ENCODE data around the gene NAMPT. TPM values are rescaled to one million over a fixed set of nuclear protein-coding genes. Genes with fewer than 3 reads are reported as not detected.

Gene NAMPT
- total RNA-seq, 1 experiment from 2014 or later = 79.1 TPM

DNA sequence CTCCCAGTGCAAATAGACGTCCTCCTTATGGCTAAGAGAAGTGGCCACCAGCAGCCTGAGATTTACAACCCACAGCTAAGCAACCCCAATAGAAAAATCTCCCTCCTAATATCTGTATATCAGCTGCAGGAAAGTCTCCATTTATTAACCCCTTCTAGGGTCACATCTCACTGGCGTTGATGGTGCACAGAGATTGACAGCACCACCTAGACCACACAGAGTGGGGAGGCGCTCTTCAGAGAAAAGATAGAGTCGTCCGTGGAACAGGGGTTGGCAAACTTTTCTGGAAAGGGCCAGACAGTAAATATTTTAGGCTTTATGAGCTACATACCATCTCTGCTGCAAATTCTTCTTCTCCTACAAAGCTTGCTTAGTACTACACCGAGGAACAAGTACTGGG, 60.0 kb downstream of the NAMPT start:
- Histone ChIP-seq H3K9me3 (no peaks in the 10 kb centered on the region), H3K27me3 (replicated peaks; ENCODE audit: control insufficient read depth, insufficient read depth, low read length) (no peaks in the 10 kb centered on the region), H3K4me1 (no peaks in the 10 kb centered on the region), H3K36me3 (ENCODE audit: control insufficient read depth, insufficient read depth, low read length) (no peaks in the 10 kb centered on the region), H3K4me3 (ENCODE audit: low read depth, low read length) (no peak overlapping the region)
- TF ChIP-seq, protein P1, sequence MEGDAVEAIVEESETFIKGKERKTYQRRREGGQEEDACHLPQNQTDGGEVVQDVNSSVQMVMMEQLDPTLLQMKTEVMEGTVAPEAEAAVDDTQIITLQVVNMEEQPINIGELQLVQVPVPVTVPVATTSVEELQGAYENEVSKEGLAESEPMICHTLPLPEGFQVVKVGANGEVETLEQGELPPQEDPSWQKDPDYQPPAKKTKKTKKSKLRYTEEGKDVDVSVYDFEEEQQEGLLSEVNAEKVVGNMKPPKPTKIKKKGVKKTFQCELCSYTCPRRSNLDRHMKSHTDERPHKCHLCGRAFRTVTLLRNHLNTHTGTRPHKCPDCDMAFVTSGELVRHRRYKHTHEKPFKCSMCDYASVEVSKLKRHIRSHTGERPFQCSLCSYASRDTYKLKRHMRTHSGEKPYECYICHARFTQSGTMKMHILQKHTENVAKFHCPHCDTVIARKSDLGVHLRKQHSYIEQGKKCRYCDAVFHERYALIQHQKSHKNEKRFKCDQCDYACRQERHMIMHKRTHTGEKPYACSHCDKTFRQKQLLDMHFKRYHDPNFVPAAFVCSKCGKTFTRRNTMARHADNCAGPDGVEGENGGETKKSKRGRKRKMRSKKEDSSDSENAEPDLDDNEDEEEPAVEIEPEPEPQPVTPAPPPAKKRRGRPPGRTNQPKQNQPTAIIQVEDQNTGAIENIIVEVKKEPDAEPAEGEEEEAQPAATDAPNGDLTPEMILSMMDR (IDR thresholded peaks at IDR 0.05; ENCODE audit: insufficient read depth in 1 of 2, low read depth in 1 of 2, low read length in 1 of 2, severe bottlenecking in 1 of 2, unreplicated experiment in 1 of 2) = no peak
- H3K4me1 Mint-ChIP-seq (ENCODE audit: low read depth, unreplicated experiment) = no peaks in the 10 kb centered on the region
- no peaks in the 10 kb centered on the region for H3K9me3 Mint-ChIP-seq (ENCODE audit: unreplicated experiment)
- peaks cover 3% of the 10 kb centered on the region for H3K27me3 Mint-ChIP-seq (ENCODE audit: insufficient read depth, unreplicated experiment)
- H3K27ac Mint-ChIP-seq (ENCODE audit: unreplicated experiment) = no peak overlapping the region
- no peak for DNase-seq
- POLR2A ChIA-PET = no interaction called here
- no TSS peak for BruUV-seq (replicated peaks)
- no peaks in the 10 kb centered on the region for H3K36me3 Mint-ChIP-seq (ENCODE audit: insufficient read depth, unreplicated experiment)
- intact Hi-C loops (cut with micrococcal nuclease; ENCODE audit: unreplicated experiment) = no loop called here
- H3K4me3 Mint-ChIP-seq (ENCODE audit: unreplicated experiment) = no peak overlapping the region
- CTCF ChIA-PET = no interaction called here

DNA sequence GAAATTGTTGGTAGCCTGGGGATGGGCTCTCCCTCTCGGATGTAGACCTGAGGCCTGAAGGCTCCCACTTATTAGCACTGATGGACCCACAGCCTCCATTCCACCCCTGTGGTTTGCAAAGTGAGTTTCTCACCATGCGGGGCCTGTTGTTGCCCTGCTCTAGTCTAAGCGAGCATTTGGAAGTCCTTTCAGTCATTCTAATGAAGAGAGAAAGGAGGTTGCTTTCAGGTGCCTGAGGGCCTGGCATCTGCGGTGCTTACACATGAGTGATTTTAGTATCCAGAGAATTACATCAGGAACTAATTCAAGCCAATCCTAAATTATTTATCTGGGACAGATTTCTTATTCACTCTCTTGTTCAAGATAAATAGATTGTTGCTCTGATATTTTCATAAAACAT, 61.6 kb downstream of the NAMPT start:
- H3K27ac Mint-ChIP-seq (ENCODE audit: unreplicated experiment) = no peak overlapping the region
- H3K36me3 Mint-ChIP-seq (ENCODE audit: insufficient read depth, unreplicated experiment) = no peaks in the 10 kb centered on the region
- no peaks in the 10 kb centered on the region for H3K9me3 Mint-ChIP-seq (ENCODE audit: unreplicated experiment)

DNA sequence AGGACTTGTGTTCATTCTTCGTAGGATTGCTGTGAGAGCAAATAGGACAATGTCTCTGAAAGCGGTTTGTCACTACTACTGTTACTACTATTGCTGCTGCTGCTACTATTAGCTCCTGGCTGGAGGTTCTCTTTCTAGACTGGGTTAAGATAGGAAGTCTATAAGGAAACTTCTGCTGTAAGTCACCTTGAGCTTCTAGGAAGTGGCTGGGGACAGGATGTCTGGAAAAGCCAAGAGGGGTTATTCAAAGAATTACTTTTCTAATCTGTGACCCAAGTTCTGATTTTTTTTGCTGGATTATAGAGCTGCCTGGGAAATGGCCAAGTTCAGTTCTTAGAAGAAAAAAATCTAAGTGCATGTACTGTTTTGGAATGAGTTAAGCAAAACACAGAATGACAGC, 62.2 kb downstream of the NAMPT start:
- Mint-ChIP-seq H3K4me3 (ENCODE audit: unreplicated experiment) (no peak overlapping the region), H3K4me1 (ENCODE audit: low read depth, unreplicated experiment) (no peaks in the 10 kb centered on the region), H3K36me3 (ENCODE audit: insufficient read depth, unreplicated experiment) (no peaks in the 10 kb centered on the region), H3K27me3 (ENCODE audit: insufficient read depth, unreplicated experiment) (peaks cover 3% of the 10 kb centered on the region), H3K27ac (ENCODE audit: unreplicated experiment) (no peak overlapping the region), H3K9me3 (ENCODE audit: unreplicated experiment) (no peaks in the 10 kb centered on the region)
- Histone ChIP-seq H3K4me3 (ENCODE audit: low read depth, low read length) (no peak overlapping the region), H3K4me1 (peaks cover 1% of the 10 kb centered on the region), H3K27me3 (replicated peaks; ENCODE audit: control insufficient read depth, insufficient read depth, low read length) (no peaks in the 10 kb centered on the region), H3K36me3 (ENCODE audit: control insufficient read depth, insufficient read depth, low read length) (no peaks in the 10 kb centered on the region), H3K9me3 (no peaks in the 10 kb centered on the region)
- intact Hi-C loops (cut with micrococcal nuclease; ENCODE audit: unreplicated experiment) = no loop called here
- DNase-seq = no peak
- no TSS peak for BruUV-seq (replicated peaks)
- TF ChIP-seq, protein P1 (IDR thresholded peaks at IDR 0.05; ENCODE audit: insufficient read depth in 1 of 2, low read depth in 1 of 2, low read length in 1 of 2, severe bottlenecking in 1 of 2, unreplicated experiment in 1 of 2) = no peak
- POLR2A ChIA-PET = no interaction called here
- CTCF ChIA-PET = no interaction called here

More for the DNA sequence above, 61.6 kb downstream of the NAMPT start:
- Histone ChIP-seq H3K27me3 (replicated peaks; ENCODE audit: control insufficient read depth, insufficient read depth, low read length) (no peaks in the 10 kb centered on the region), H3K4me1 (no peaks in the 10 kb centered on the region), H3K4me3 (ENCODE audit: low read depth, low read length) (no peak overlapping the region), H3K36me3 (ENCODE audit: control insufficient read depth, insufficient read depth, low read length) (no peaks in the 10 kb centered on the region), H3K9me3 (no peaks in the 10 kb centered on the region)
- DNase-seq = no peak
- TF ChIP-seq, protein P1 (IDR thresholded peaks at IDR 0.05; ENCODE audit: insufficient read depth in 1 of 2, low read depth in 1 of 2, low read length in 1 of 2, severe bottlenecking in 1 of 2, unreplicated experiment in 1 of 2) = no peak
- no peak overlapping the region for H3K4me3 Mint-ChIP-seq (ENCODE audit: unreplicated experiment)
- H3K27me3 Mint-ChIP-seq (ENCODE audit: insufficient read depth, unreplicated experiment) = peaks cover 3% of the 10 kb centered on the region
- intact Hi-C loops (cut with micrococcal nuclease; ENCODE audit: unreplicated experiment) = no loop called here
- no TSS peak for BruUV-seq (replicated peaks)
- no peaks in the 10 kb centered on the region for H3K4me1 Mint-ChIP-seq (ENCODE audit: low read depth, unreplicated experiment)
- ChIA-PET CTCF (no interaction called here), POLR2A (no interaction called here)

All from Caco-2 (cell line).